WERI-Rb-1 (cell line): ENCODE results near the gene SPATA4.

Experiments
- DNase-seq: peaks from one replicate; pipeline ENCODE4 v3.0.0-alpha.2; 2020
- H3K27ac ChIP-seq: fragments of 250-450 bp; sonication (Bioruptor Pico); 2 replicates; pipeline ENCODE4 v1.5.1; 2020; ENCODE audit warnings: mild to moderate bottlenecking, moderate library complexity
- H3K27me3 ChIP-seq: fragments of 250-450 bp; sonication (Bioruptor Pico); 2 replicates; pipeline ENCODE4 v1.5.1; 2021; ENCODE audit warnings: mild to moderate bottlenecking, low read depth, moderate library complexity; ENCODE audit not compliant: insufficient read depth, severe bottlenecking
- H3K36me3 ChIP-seq: fragments of 250-450 bp; sonication (Bioruptor Pico); 2 replicates; pipeline ENCODE4 v1.5.1; 2020; ENCODE audit warnings: mild to moderate bottlenecking, moderate library complexity
- H3K4me3 ChIP-seq: 2 replicates; pipeline ENCODE4 v1.5.1; 2011; ENCODE audit warnings: low read depth, mild to moderate bottlenecking, control low read depth, low read length
- H3K9me3 ChIP-seq: fragments of 250-450 bp; sonication (Bioruptor Pico); 2 replicates; pipeline ENCODE4 v1.5.1; 2021; ENCODE audit warnings: mild to moderate bottlenecking, moderate library complexity; ENCODE audit not compliant: severe bottlenecking
- CTCF ChIP-seq: IDR thresholded peaks from 2 replicates; pipeline ENCODE4 v1.5.1; 2011; ENCODE audit warnings: low read depth, mild to moderate bottlenecking, control low read depth, inconsistent platforms, low read length

SPATA4 gene

GRCh38 chr4:176236946-176237345 lies 41.6 kb upstream of the SPATA4 start:
- Histone ChIP-seq H3K27ac (no peak overlapping the region), H3K4me3 (no peak overlapping the region), H3K9me3 (no peaks in the 10 kb centered on the region), H3K27me3 (no peaks in the 10 kb centered on the region), H3K36me3 (no peaks in the 10 kb centered on the region)
- DNase-seq = no peak
- TF ChIP-seq CTCF = no peak

- DNase-seq = no peak
- Histone ChIP-seq H3K9me3 (no peaks in the 10 kb centered on the region), H3K4me3 (no peak overlapping the region), H3K27me3 (no peaks in the 10 kb centered on the region), H3K36me3 (no peaks in the 10 kb centered on the region), H3K27ac (no peak overlapping the region)
- TF ChIP-seq CTCF = no peak
These were observed 35.5 kb upstream of the SPATA4 start for GRCh38 chr4:176230836-176231235.

- no peaks in the 10 kb centered on the region for H3K9me3 ChIP-seq
- no peak overlapping the region for H3K4me3 ChIP-seq
- no peak for DNase-seq
- H3K27me3 ChIP-seq = no peaks in the 10 kb centered on the region
- no peak overlapping the region for H3K27ac ChIP-seq
- TF ChIP-seq CTCF = no peak
- no peaks in the 10 kb centered on the region for H3K36me3 ChIP-seq
These were observed 34.3 kb upstream of the SPATA4 start for GRCh38 chr4:176229645-176230044.

GRCh38 chr4:176226736-176227135 lies 31.4 kb upstream of the SPATA4 start:
- DNase-seq = no peak
- Histone ChIP-seq H3K9me3 (no peaks in the 10 kb centered on the region), H3K27me3 (no peaks in the 10 kb centered on the region), H3K36me3 (no peaks in the 10 kb centered on the region), H3K27ac (no peak overlapping the region), H3K4me3 (no peak overlapping the region)
- TF ChIP-seq CTCF = no peak

- no peak overlapping the region for H3K4me3 ChIP-seq
- no peak for TF ChIP-seq CTCF
- DNase-seq = peak; percentile 71
These were observed 28.2 kb upstream of the SPATA4 start for GRCh38 chr4:176223561-176223960.

GRCh38 chr4:176222149-176222548 lies 26.8 kb upstream of the SPATA4 start:
- Histone ChIP-seq H3K9me3 (no peaks in the 10 kb centered on the region), H3K36me3 (no peaks in the 10 kb centered on the region), H3K27ac (no peak overlapping the region), H3K4me3 (no peak overlapping the region), H3K27me3 (no peaks in the 10 kb centered on the region)
- TF ChIP-seq CTCF = no peak
- no peak for DNase-seq

More at GRCh38 chr4:176223561-176223960, 28.2 kb upstream of the SPATA4 start:
- H3K36me3 ChIP-seq = no peaks in the 10 kb centered on the region
- no peak overlapping the region for H3K27ac ChIP-seq
- H3K27me3 ChIP-seq = no peaks in the 10 kb centered on the region
- H3K9me3 ChIP-seq = no peaks in the 10 kb centered on the region
